GM12878 (cell line): Measurements from ENCODE around the gene RGS14. TPM values are rescaled to one million over a fixed set of nuclear protein-coding genes. Genes with fewer than 3 reads are reported as not detected.

Experiments
- ATAC-seq: fragments of 200-7000 bp; cut with Tn5 transposase; 3 replicates; pipeline ENCODE4 v1.9.1; 2020; ENCODE audit warnings: mild to moderate bottlenecking, moderate library complexity
- BruUV-seq: library from RNA; stranded (reverse); fragments of 400-500 nt; replicated peaks from 2 replicates; lab custom pipeline; 2021; lab: Mats Ljungman, UMichigan
- CTCF ChIA-PET: fragments of 300-600 bp; sonication (Branson Sonifier 250); formaldehyde crosslinking; extraction: SDS; loops from one replicate; lab custom pipeline; 2021; ENCODE audit warnings: inconsistent platforms; lab: Yijun Ruan, JAX
- POLR2A ChIA-PET: fragments of 350-600 bp; formaldehyde crosslinking; extraction: SDS; loops from one replicate; lab custom pipeline; 2021; ENCODE audit warnings: inconsistent platforms; lab: Charles Lee
- RAD21 ChIA-PET: fragments of 300-600 bp; sonication (Branson Sonifier 250); formaldehyde crosslinking; loops from one replicate; lab custom pipeline; 2023; ENCODE audit warnings: antibody characterized with exemption; ENCODE audit not compliant: unreplicated experiment; lab: Charles Lee
- SMC1A ChIA-PET: fragments of 300-600 bp; sonication (Branson Sonifier 250); formaldehyde crosslinking; loops from one replicate; lab custom pipeline; 2023; ENCODE audit not compliant: unreplicated experiment, uncharacterized antibody; lab: Charles Lee
- DNase-seq: peaks from one replicate; pipeline ENCODE4 v3.0.0-alpha.2; 2011; ENCODE audit warnings: low read depth, low spot score
- FAIRE-seq: peaks from 3 replicates; lab custom pipeline; 2011; peaks lifted over from hg19 to GRCh38; lab: Jason Lieb, UNC
- H2AFZ ChIP-seq: 2 replicates; pipeline ENCODE4 v1.6.0; 2011; ENCODE audit warnings: low read depth, low read length, control low read depth; ENCODE audit not compliant: control insufficient read depth
- H3K27ac ChIP-seq: 2 replicates; pipeline ENCODE4 v1.5.1; 2011; ENCODE audit warnings: control low read depth; ENCODE audit not compliant: control insufficient read depth, insufficient read depth
- H3K27me3 ChIP-seq, 2 experiments: replicated peaks in 1 of 2; 2 replicates each; pipeline versions ENCODE4 v1.6.0 to v1.6.1; 2011; ENCODE audit warnings: low read length in 1 of 2; ENCODE audit not compliant: control insufficient read depth in 2 of 2, insufficient read depth in 2 of 2
- H3K36me3 ChIP-seq, 2 experiments: 2 replicates each; pipeline ENCODE4 v1.5.1; 2011; ENCODE audit warnings: low read length in 1 of 2; ENCODE audit not compliant: control insufficient read depth in 2 of 2, insufficient read depth in 2 of 2
- H3K4me1 ChIP-seq: 2 replicates; pipeline ENCODE4 v1.6.1; 2011; ENCODE audit warnings: mild to moderate bottlenecking, low read length, moderate library complexity, mixed read lengths; ENCODE audit not compliant: control insufficient read depth, insufficient read depth
- H3K4me2 ChIP-seq: 2 replicates; pipeline ENCODE4 v1.6.0; 2011; ENCODE audit warnings: control low read depth; ENCODE audit not compliant: control insufficient read depth, insufficient read depth
- H3K4me3 ChIP-seq: fragments of 200-600 bp; sonication (generic); 2 replicates; pipeline ENCODE4 v1.5.1; 2016
- H3K79me2 ChIP-seq: 2 replicates; pipeline ENCODE4 v1.6.0; 2011; ENCODE audit warnings: low read length; ENCODE audit not compliant: control insufficient read depth, insufficient read depth
- H3K9ac ChIP-seq: 2 replicates; pipeline ENCODE4 v1.8.0; 2011; ENCODE audit warnings: low read length, control low read depth, mixed read lengths; ENCODE audit not compliant: control insufficient read depth, insufficient read depth
- H3K9me3 ChIP-seq: replicated peaks from 3 replicates; pipeline ENCODE4 v1.5.1; 2011; ENCODE audit warnings: mild to moderate bottlenecking, low read length; ENCODE audit not compliant: control insufficient read depth, insufficient read depth
- H4K20me1 ChIP-seq: 2 replicates; pipeline ENCODE4 v1.6.0; 2011; ENCODE audit not compliant: control insufficient read depth, insufficient read depth
- BCL3 ChIP-seq: IDR thresholded peaks from 2 replicates; pipeline ENCODE4 v1.6.1; 2011; ENCODE audit warnings: borderline replicate concordance, low read depth, mild to moderate bottlenecking, moderate library complexity, low read length; ENCODE audit not compliant: insufficient read depth, poor library complexity, severe bottlenecking
- CEBPB ChIP-seq, 2 experiments: fragments of 150-350 bp in 1 of 2; IDR thresholded peaks; 2 replicates each; pipeline ENCODE4 v1.6.1; 2012 to 2014; ENCODE audit warnings: low read depth in 2 of 2, low read length in 2 of 2, borderline replicate concordance in 1 of 2, inconsistent platforms in 1 of 2
- CHD1 ChIP-seq: IDR thresholded peaks from 2 replicates; pipeline ENCODE4 v1.6.1; 2012; ENCODE audit warnings: low read depth, low read length, improper control_type of control experiment
- EED ChIP-seq: sonication (generic); IDR thresholded peaks from 2 replicates; pipeline ENCODE4 v1.6.1; 2016; ENCODE audit warnings: antibody characterized with exemption, low read depth
- FOXK2 ChIP-seq: fragments of 450-650 bp; IDR thresholded peaks from 2 replicates; pipeline ENCODE4 v1.6.1; 2017; ENCODE audit warnings: mild to moderate bottlenecking, moderate library complexity
- HCFC1 ChIP-seq: fragments of 150-350 bp; IDR thresholded peaks from 2 replicates; pipeline ENCODE4 v1.6.1; 2014; ENCODE audit warnings: low read length
- MLLT1 ChIP-seq: fragments of 450-650 bp; IDR thresholded peaks from 2 replicates; pipeline ENCODE4 v1.6.1; 2016; ENCODE audit warnings: mild to moderate bottlenecking
- MTA3 ChIP-seq: IDR thresholded peaks from 2 replicates; pipeline ENCODE4 v1.6.1; 2012; ENCODE audit warnings: low read length, inconsistent platforms, borderline replicate concordance
- RFX5 ChIP-seq: IDR thresholded peaks from 2 replicates; pipeline ENCODE4 v1.6.1; 2011; ENCODE audit warnings: low read depth, low read length, improper control_type of control experiment
- SIN3A ChIP-seq: IDR thresholded peaks from 2 replicates; pipeline ENCODE4 v1.6.1; 2012; ENCODE audit warnings: low read depth, low read length, improper control_type of control experiment
- STAT1 ChIP-seq: fragments of 450-650 bp; conservative IDR thresholded peaks from 2 replicates; pipeline ENCODE4 v1.6.1; 2014; ENCODE audit warnings: antibody characterized with exemption, mild to moderate bottlenecking
- STAT3 ChIP-seq: IDR thresholded peaks from 2 replicates; pipeline ENCODE4 v1.6.1; 2011; ENCODE audit warnings: low read depth, low read length, improper control_type of control experiment
- TAF1 ChIP-seq: IDR thresholded peaks from 2 replicates; pipeline ENCODE4 v1.6.1; 2011; ENCODE audit warnings: mild to moderate bottlenecking, low read depth, low read length, borderline replicate concordance
- TARDBP ChIP-seq: IDR thresholded peaks from 2 replicates; pipeline ENCODE4 v1.6.1; 2016; ENCODE audit warnings: borderline replicate concordance
- WGBS: methylation state at CpG from one replicate; pipeline ENCODE4 v1.1.6; 2016; ENCODE audit warnings: low lambda C conversion rate; ENCODE audit not compliant: insufficient replicate concordance, insufficient coverage; ENCODE audit errors: missing lambda C conversion rate; 5-methylcytosine and 5-hydroxymethylcytosine counted together
- in situ Hi-C: fragments of 300-500 bp; cut with MboI; formaldehyde crosslinking; loops from 9 replicates; pipeline ENCODE4 v1.14.3; 2018; ENCODE audit warnings: mixed read lengths
- intact Hi-C: fragments of 100-400 bp; cut with micrococcal nuclease; formaldehyde crosslinking; loops from one replicate; pipeline ENCODE4 v1.14.2; 2022; ENCODE audit not compliant: unreplicated experiment
- polyA plus RNA-seq, 11 experiments: library from polyadenylated mRNA; depleted of rRNA in 4 of 11; unstranded in 6 of 11; stranded (reverse) in 5 of 11; fragments of >200 nt; fragmentation: Nextera tagmentation in 4 of 11; fragmentation: Illumina TruSeq in 1 of 11; extraction: Ambion mirVana in 4 of 11; extraction: Trizol in 1 of 11; gene quantifications; 1 replicate in 1 of 11; 2 replicates in 10 of 11; pipeline versions ENCODE4 v1.2.1 to v1.2.3, GENCODE V29; 2011 to 2016; ENCODE audit warnings: inconsistent platforms in 2 of 11, missing spikeins in 2 of 11, low read depth in 1 of 11
- total RNA-seq, 4 experiments: library from RNA; depleted of rRNA in 3 of 4; stranded (reverse); fragments of >200 nt in 3 of 4; fragmentation: Illumina TruSeq in 1 of 4; extraction: Trizol in 1 of 4; gene quantifications; 2 replicates each; pipeline versions ENCODE4 v1.2.1 to v1.2.3, GENCODE V29; 2013 to 2021

Gene RGS14
- total and polyA plus RNA-seq, 10 of the 15 experiments (the other 5 are each of a cell fraction or from before 2014, with no cell fraction given): 0.19 to 88.7 (median 54.8) TPM

GRCh38 chr5:177329883-177330282 lies 27.8 kb upstream of the RGS14 start:
- no peaks in the 10 kb centered on the region for H3K9me3 ChIP-seq
- intact Hi-C loops (no loop called here), in situ Hi-C loops (no loop called here)
- no peak overlapping the region for H3K4me2 ChIP-seq
- DNase-seq (no peak), ATAC-seq (no peak), FAIRE-seq (no peak)
- H4K20me1 ChIP-seq: no peaks in the 10 kb centered on the region; the same call in 1 of the 2 replicates
- H3K36me3 ChIP-seq: peaks cover 17 to 37% of the 10 kb centered on the region in 2 experiments
- TF ChIP-seq MTA3 (no peak), HCFC1 (no peak), FOXK2 (no peak), CEBPB (IDR thresholded peaks at IDR 0.05; ENCODE audit: borderline replicate concordance in 1 of 2, low read depth in 2 of 2, low read length in 2 of 2) (no peak), STAT3 (no peak), SIN3A (no peak), MLLT1 (no peak), TAF1 (no peak), CHD1 (no peak), RFX5 (no peak), EED (no peak), STAT1 (no peak), BCL3 (no peak), TARDBP (no peak)
- CTCF ChIA-PET: no interaction called here
- SMC1A ChIA-PET: interaction anchor here (0.8 kb wide), 1 partner anchor 12 kb away, joined by 3 read pairs; no protein-coding TSS in a partner anchor
- no TSS peak for BruUV-seq
- no peaks in the 10 kb centered on the region for H3K79me2 ChIP-seq
- no peak overlapping the region for H3K27ac ChIP-seq
- H3K9ac ChIP-seq: no peak overlapping the region
- no peaks in the 10 kb centered on the region for H3K4me1 ChIP-seq
- H3K27me3 ChIP-seq: no peaks in the 10 kb centered on the region
- POLR2A ChIA-PET: no interaction called here
- 85% methylated on average over 6 of the region's 6 CpGs for WGBS
- RAD21 ChIA-PET: no interaction called here
- H3K4me3 ChIP-seq: no peak overlapping the region
- H2AFZ ChIP-seq: no peak overlapping the region
